HUES6 (cell line): ENCODE data around the gene ARHGAP42.

Experiments
- H3K27ac ChIP-seq: 2 replicates; pipeline ENCODE4 v1.7.0; 2013; ENCODE audit warnings: low read depth, mild to moderate bottlenecking, low read length, inconsistent platforms
- H3K27me3 ChIP-seq: 2 replicates; pipeline ENCODE4 v1.6.1; 2013; ENCODE audit warnings: low read length; ENCODE audit not compliant: control insufficient read depth, insufficient read depth
- H3K36me3 ChIP-seq: 2 replicates; pipeline ENCODE4 v1.6.1; 2013; ENCODE audit warnings: low read length; ENCODE audit not compliant: control insufficient read depth, insufficient read depth
- H3K4me1 ChIP-seq: 2 replicates; pipeline ENCODE4 v1.6.1; 2013; ENCODE audit warnings: low read length; ENCODE audit not compliant: control insufficient read depth, insufficient read depth
- H3K4me3 ChIP-seq: 2 replicates; pipeline ENCODE4 v1.5.1; 2013; ENCODE audit warnings: low read depth, low read length
- H3K9ac ChIP-seq: one replicate; pipeline ENCODE4 v1.6.1; 2013; ENCODE audit warnings: mild to moderate bottlenecking, low read length
- H3K9me3 ChIP-seq: 2 replicates; pipeline ENCODE4 v1.6.1; 2013; ENCODE audit warnings: low read depth, low read length; ENCODE audit not compliant: control insufficient read depth, insufficient read depth

ARHGAP42 gene

DNA sequence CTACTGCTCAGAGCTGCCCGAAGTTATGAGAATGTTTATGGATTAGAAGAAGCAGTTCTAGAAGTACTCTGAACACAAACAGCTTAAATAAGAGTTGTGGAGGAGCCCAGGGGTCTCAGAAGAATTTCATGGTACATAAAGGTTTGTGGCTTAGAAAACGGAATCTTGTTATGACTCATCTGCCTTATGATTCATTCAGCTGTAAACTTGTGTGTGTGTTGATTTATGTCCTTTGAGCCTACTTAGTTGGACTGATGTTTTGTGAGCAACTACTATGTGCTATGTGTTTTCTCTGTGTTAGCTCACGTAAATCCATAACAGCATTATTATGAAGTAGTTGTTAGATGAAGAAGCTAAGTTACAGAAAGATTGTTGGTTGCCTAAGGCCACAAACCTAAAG is 238.8 kb downstream of the ARHGAP42 start:
- H3K36me3 ChIP-seq = no peaks in the 10 kb centered on the region
- H3K9me3 ChIP-seq = no peaks in the 10 kb centered on the region
- no peak overlapping the region for H3K4me3 ChIP-seq
- no peaks in the 10 kb centered on the region for H3K27me3 ChIP-seq
- peaks cover 9% of the 10 kb centered on the region; the same call in 1 of the 2 replicates for H3K4me1 ChIP-seq
- H3K27ac ChIP-seq = no peak overlapping the region
- H3K9ac ChIP-seq = no peak overlapping the region

- H3K36me3 ChIP-seq = no peaks in the 10 kb centered on the region
- peaks cover 9% of the 10 kb centered on the region; the same call in 1 of the 2 replicates for H3K4me1 ChIP-seq
- no peaks in the 10 kb centered on the region for H3K27me3 ChIP-seq
- no peak overlapping the region for H3K27ac ChIP-seq
- H3K9ac ChIP-seq = no peak overlapping the region
- no peak overlapping the region for H3K4me3 ChIP-seq
- no peaks in the 10 kb centered on the region for H3K9me3 ChIP-seq
Observed at GRCh38 chr11:100927579-100927978, 240.5 kb downstream of the ARHGAP42 start.

DNA sequence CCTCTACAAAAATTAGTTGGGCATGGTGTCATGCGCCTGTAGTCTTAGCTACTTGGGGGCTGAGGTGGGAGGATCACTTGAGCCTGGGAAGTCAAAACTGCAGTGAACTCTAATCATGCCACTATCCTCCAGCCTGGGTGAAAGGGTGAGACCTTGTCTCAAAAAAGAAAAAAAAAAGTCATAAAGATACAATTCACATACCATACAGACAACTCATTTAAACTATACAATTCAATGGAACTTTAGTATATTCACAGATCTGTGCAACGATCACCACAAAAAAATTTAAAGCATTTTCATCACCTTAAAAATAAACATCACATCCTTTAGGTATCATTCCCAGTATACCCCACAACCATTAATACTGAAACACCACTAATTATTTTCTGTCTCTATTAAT is 241.3 kb downstream of the ARHGAP42 start:
- Histone ChIP-seq H3K4me1 (peaks cover 9% of the 10 kb centered on the region; the same call in 1 of the 2 replicates), H3K4me3 (no peak overlapping the region), H3K9ac (no peak overlapping the region), H3K36me3 (no peaks in the 10 kb centered on the region), H3K9me3 (no peaks in the 10 kb centered on the region), H3K27me3 (no peaks in the 10 kb centered on the region), H3K27ac (no peak overlapping the region)

DNA sequence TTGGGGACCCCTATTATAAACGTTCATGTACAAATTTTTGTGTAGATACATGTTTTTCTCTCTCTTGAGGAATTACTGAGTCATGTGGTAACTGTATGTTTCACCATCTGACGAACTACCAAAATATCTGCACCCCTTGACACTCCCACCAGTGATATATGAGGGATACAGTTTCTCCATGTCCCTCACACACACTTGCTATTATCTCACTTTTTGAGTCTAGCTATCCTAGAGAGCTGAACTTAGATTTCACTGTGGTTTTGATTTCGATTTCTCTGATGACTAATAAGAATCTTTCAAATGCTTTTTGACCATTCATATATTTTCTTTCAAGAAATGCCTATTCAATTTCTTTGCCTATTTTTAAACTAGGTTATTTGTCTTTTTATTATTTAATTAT is 242.3 kb downstream of the ARHGAP42 start:
- Histone ChIP-seq H3K36me3 (no peaks in the 10 kb centered on the region), H3K4me3 (no peak overlapping the region), H3K4me1 (peaks cover 9% of the 10 kb centered on the region; the same call in 1 of the 2 replicates), H3K9me3 (no peaks in the 10 kb centered on the region), H3K27ac (no peak overlapping the region), H3K27me3 (no peaks in the 10 kb centered on the region), H3K9ac (no peak overlapping the region)

- H3K27me3 ChIP-seq = no peaks in the 10 kb centered on the region
- no peaks in the 10 kb centered on the region for H3K36me3 ChIP-seq
- H3K4me3 ChIP-seq = no peak overlapping the region
- no peak overlapping the region for H3K27ac ChIP-seq
- peaks cover 9% of the 10 kb centered on the region; the same call in 1 of the 2 replicates for H3K4me1 ChIP-seq
- no peak overlapping the region for H3K9ac ChIP-seq
- no peaks in the 10 kb centered on the region for H3K9me3 ChIP-seq
Observed at GRCh38 chr11:100930185-100930778, 243.2 kb downstream of the ARHGAP42 start.

DNA sequence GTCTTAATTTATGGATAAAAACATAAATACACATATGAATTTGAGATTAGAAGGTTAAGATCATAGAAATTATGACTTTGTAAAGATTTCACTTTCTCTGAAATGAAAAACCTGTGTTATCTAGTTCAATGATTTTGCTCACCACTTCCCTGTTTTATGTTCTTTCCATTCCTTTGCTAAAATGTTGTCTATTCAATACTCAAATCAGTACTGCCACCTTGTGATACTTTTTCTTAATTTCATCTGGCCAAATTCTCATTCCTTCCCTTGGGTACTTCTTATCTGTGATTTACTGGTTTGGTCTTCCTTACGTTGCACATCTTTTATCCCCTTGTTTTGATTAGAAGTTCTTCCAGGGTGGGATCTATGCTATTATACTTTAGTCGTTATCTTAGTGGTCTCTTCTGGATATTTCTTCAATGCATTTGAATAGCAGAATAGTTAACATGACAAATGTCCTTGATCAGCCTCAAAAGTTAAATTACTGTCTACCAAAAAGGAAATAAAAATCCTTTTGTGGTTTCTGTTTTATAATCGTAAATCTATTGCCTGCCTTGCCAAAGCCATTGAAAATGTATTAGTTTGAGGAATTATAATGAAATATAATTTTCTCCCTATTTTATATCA is 245.5 kb downstream of the ARHGAP42 start:
- no peak overlapping the region for H3K4me3 ChIP-seq
- H3K9ac ChIP-seq = no peak overlapping the region
- no peak overlapping the region for H3K27ac ChIP-seq
- no peaks in the 10 kb centered on the region for H3K27me3 ChIP-seq
- no peaks in the 10 kb centered on the region for H3K9me3 ChIP-seq
- no peaks in the 10 kb centered on the region for H3K36me3 ChIP-seq
- peaks cover 5% of the 10 kb centered on the region; the same call in 1 of the 2 replicates for H3K4me1 ChIP-seq

- H3K4me3 ChIP-seq = no peak overlapping the region
- no peaks in the 10 kb centered on the region for H3K9me3 ChIP-seq
- H3K27ac ChIP-seq = no peak overlapping the region
- no peaks in the 10 kb centered on the region for H3K27me3 ChIP-seq
- 0 out of 2 replicates have a peak, but pooled peaks cover 3% of the 10 kb centered on the region for H3K4me1 ChIP-seq
- no peaks in the 10 kb centered on the region for H3K36me3 ChIP-seq
- H3K9ac ChIP-seq = no peak overlapping the region
Observed at GRCh38 chr11:100936781-100937180, 249.7 kb downstream of the ARHGAP42 start.

- Histone ChIP-seq H3K27ac (no peak overlapping the region), H3K36me3 (no peaks in the 10 kb centered on the region), H3K4me3 (no peak overlapping the region), H3K4me1 (0 out of 2 replicates have a peak, but pooled peaks cover 3% of the 10 kb centered on the region), H3K9ac (no peak overlapping the region), H3K27me3 (no peaks in the 10 kb centered on the region), H3K9me3 (no peaks in the 10 kb centered on the region)
Observed at GRCh38 chr11:100939571-100939970, 252.5 kb downstream of the ARHGAP42 start.

- Histone ChIP-seq H3K36me3 (no peaks in the 10 kb centered on the region), H3K9me3 (no peaks in the 10 kb centered on the region), H3K4me3 (no peak overlapping the region), H3K4me1 (0 out of 2 replicates have a peak, but pooled peaks cover 3% of the 10 kb centered on the region), H3K9ac (no peak overlapping the region), H3K27me3 (no peaks in the 10 kb centered on the region), H3K27ac (no peak overlapping the region)
Observed at GRCh38 chr11:100940111-100940510, 253.0 kb downstream of the ARHGAP42 start.

- no peak overlapping the region for H3K27ac ChIP-seq
- 0 out of 2 replicates have a peak, but pooled peaks cover 3% of the 10 kb centered on the region for H3K4me1 ChIP-seq
- H3K9ac ChIP-seq = no peak overlapping the region
- no peaks in the 10 kb centered on the region for H3K36me3 ChIP-seq
- no peak overlapping the region for H3K4me3 ChIP-seq
- no peaks in the 10 kb centered on the region for H3K9me3 ChIP-seq
- no peaks in the 10 kb centered on the region for H3K27me3 ChIP-seq
Observed at GRCh38 chr11:100941033-100941432, 253.9 kb downstream of the ARHGAP42 start.

- Histone ChIP-seq H3K4me1 (0 out of 2 replicates have a peak, but pooled peaks cover 3% of the 10 kb centered on the region), H3K4me3 (no peak overlapping the region), H3K9ac (no peak overlapping the region), H3K36me3 (no peaks in the 10 kb centered on the region), H3K27ac (no peak overlapping the region), H3K9me3 (no peaks in the 10 kb centered on the region), H3K27me3 (no peaks in the 10 kb centered on the region)
Observed at GRCh38 chr11:100942016-100942415, 254.9 kb downstream of the ARHGAP42 start.
